ENCODE data around the gene CDCP1.
"Not testable (repeated sequence)": the region's sequence is repeated elsewhere in the genome, so short reads cannot be mapped to it uniquely, and the experiment has no call there.

CDCP1 gene

GRCh38 chr3:45078910-45079522 is 67.2 kb downstream of the CDCP1 start:
- no peak overlapping the region for H3K4me3 ChIP-seq (ENCODE audit: low read depth, low read length)
- POLR2A ChIA-PET, result no interaction called here
- TF ChIP-seq, protein P1, sequence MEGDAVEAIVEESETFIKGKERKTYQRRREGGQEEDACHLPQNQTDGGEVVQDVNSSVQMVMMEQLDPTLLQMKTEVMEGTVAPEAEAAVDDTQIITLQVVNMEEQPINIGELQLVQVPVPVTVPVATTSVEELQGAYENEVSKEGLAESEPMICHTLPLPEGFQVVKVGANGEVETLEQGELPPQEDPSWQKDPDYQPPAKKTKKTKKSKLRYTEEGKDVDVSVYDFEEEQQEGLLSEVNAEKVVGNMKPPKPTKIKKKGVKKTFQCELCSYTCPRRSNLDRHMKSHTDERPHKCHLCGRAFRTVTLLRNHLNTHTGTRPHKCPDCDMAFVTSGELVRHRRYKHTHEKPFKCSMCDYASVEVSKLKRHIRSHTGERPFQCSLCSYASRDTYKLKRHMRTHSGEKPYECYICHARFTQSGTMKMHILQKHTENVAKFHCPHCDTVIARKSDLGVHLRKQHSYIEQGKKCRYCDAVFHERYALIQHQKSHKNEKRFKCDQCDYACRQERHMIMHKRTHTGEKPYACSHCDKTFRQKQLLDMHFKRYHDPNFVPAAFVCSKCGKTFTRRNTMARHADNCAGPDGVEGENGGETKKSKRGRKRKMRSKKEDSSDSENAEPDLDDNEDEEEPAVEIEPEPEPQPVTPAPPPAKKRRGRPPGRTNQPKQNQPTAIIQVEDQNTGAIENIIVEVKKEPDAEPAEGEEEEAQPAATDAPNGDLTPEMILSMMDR (IDR thresholded peaks at IDR 0.05; ENCODE audit: insufficient read depth, low read length, missing control alignments), result no peak
- CTCF ChIA-PET, result interaction anchor here (1.0 to 1.8 kb wide), 7 partner anchors 8 to 131 kb away, joined by 3 to 5 read pairs (median 4); no protein-coding TSS in a partner anchor
- no peak for DNase-seq (ENCODE audit: low read depth, low spot score)

DNA sequence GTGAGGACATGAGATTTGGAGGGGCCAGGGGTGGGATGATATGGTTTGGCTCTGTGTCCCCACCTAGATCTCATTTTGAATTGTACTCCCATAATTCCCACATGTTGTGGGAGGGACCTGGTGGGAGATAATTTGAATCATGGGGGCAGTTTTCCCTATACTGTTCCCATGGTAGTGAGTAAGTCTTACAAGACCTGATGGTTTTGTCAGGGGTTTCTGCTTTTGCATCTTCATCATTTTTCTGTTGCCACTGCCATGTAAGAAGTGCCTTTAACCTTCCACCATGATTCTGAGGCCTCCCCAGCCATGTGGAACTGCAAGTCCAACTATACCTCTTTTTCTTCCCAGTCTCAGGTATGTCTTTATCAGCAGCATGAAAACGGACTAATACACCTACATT is 67.9 kb downstream of the CDCP1 start:
- POLR2A ChIA-PET; DNase-seq (ENCODE audit: low read depth, low spot score); H3K4me3 ChIP-seq (ENCODE audit: low read depth, low read length): not testable (repeated sequence)
- CTCF ChIA-PET, result interaction anchor here (1.0 kb wide), 1 partner anchor 132 kb away, joined by 3 read pairs; no protein-coding TSS in a partner anchor

DNA sequence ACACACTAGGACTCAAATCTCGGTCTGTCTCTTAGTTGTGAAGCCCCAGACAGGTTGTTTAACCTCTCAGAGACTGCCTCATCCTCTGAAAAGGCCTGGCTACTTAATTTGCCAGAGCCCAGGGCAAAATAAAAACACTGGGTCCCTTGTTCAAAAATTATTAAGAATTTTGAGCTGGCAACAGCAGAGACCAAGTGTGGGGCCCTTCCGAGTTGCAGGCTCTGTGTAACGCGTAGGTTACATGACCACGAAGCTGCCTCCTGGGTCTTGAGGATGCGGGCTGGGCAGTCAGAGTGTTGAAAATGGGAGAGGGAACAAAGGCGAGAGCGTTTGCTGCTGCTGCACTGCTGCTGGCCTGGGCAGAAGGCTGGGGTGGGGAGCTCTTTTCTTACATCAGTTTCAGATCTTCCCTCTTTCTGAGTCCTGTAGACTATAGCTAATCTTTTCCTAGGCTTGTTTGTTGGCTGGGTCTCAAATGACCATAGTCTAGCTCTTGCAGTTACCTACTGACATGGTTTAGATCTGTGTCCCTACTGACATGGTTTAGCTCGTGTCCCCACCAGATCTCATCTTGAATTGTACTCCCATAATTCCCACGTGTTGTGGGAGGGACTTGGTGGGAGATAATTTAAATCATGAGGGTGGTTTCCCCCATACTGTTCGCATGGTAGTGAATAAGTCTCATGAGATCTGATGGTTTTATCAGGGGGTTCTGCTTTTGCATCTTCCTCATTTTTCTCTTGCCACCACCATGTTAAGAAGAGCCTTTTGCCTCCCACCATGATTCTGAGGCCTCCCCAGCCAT is 70.2 kb downstream of the CDCP1 start:
- POLR2A ChIA-PET, result no interaction called here
- TF ChIP-seq, protein P1 (IDR thresholded peaks at IDR 0.05; ENCODE audit: insufficient read depth, low read length, missing control alignments), result no peak
- DNase-seq (ENCODE audit: low read depth, low spot score), result no peak
- CTCF ChIA-PET, result interaction anchor here (0.9 to 1.3 kb wide), 3 partner anchors 15 to 135 kb away, joined by 3 to 4 read pairs (median 4); no protein-coding TSS in a partner anchor
- no peak overlapping the region for H3K4me3 ChIP-seq (ENCODE audit: low read depth, low read length)

DNA sequence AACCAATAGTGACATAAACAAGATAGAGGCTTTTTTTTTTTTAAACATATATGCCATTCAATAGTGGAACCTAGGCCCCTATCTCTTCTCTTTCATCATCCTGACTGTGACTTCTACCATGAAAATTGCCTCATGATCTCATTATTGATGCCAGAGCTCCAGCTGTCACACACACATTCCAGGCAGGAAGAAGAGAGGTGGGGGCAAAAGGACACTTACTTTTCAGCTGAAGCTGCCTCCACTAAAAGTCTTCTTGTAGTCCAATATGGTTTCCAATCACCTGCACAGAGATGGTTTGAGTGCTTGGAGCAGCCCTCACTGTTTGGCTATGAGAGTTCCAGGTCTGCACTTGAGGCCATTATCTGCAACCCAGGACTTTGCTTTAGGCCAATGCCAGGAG is 75.1 kb downstream of the CDCP1 start:
- CTCF ChIA-PET, result interaction anchor here (1.4 kb wide), 1 partner anchor 8 kb away, joined by 3 read pairs; no protein-coding TSS in a partner anchor
- no peak for DNase-seq (ENCODE audit: low read depth, low spot score)
- POLR2A ChIA-PET, result no interaction called here
- TF ChIP-seq, protein P1 (IDR thresholded peaks at IDR 0.05; ENCODE audit: insufficient read depth, low read length, missing control alignments), result no peak
- H3K4me3 ChIP-seq (ENCODE audit: low read depth, low read length), result no peak overlapping the region

DNA sequence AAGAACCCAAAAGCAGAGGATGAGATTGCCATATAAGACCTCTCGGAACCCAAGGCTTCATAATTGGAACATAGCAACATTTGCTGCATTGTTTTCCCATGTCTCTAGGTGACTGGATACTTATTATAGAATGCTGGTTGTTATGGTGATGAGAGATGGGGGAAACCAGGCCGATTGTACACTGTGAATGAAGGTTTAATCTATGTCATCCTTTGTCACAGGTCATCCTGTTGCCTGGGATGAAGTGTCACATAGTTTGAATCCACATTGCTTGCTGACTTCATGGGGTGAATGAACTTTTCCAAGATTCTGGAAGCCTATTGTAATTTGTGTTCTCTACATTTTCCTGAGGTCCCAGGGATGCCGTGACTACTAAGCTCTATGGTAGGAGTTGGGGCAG is 78.2 kb downstream of the CDCP1 start:
- TF ChIP-seq, protein P1 (IDR thresholded peaks at IDR 0.05; ENCODE audit: insufficient read depth, low read length, missing control alignments), result no peak
- POLR2A ChIA-PET, result no interaction called here
- CTCF ChIA-PET, result interaction anchor here (1.1 to 3.7 kb wide), 4 partner anchors 12 to 431 kb away, joined by 3 to 17 read pairs (median 4); no protein-coding TSS in a partner anchor

GRCh38 chr3:45067486-45067885 is 78.7 kb downstream of the CDCP1 start:
- TF ChIP-seq, protein P1 (IDR thresholded peaks at IDR 0.05; ENCODE audit: insufficient read depth, low read length, missing control alignments), result no peak
- ChIA-PET CTCF (interaction anchor here (1.5 to 3.7 kb wide), 2 partner anchors 11 to 30 kb away, joined by 3 to 17 read pairs; no protein-coding TSS in a partner anchor), POLR2A (no interaction called here)
- no peak overlapping the region for H3K4me3 ChIP-seq (ENCODE audit: low read depth, low read length)
- no peak for DNase-seq (ENCODE audit: low read depth, low spot score)

More for the DNA sequence above, 78.2 kb downstream of the CDCP1 start:
- H3K4me3 ChIP-seq (ENCODE audit: low read depth, low read length), result no peak overlapping the region
- no peak for DNase-seq (ENCODE audit: low read depth, low spot score)
